Neural progenitor cell (in vitro differentiated cells): ENCODE results near the gene PREPL. TPM values are rescaled to one million over a fixed set of nuclear protein-coding genes. Genes with fewer than 3 reads are reported as not detected.

Source experiments
- DNase-seq: peaks from one replicate; pipeline ENCODE4 v3.0.0-alpha.2; 2016; ENCODE audit warnings: low spot score
- H2AFZ ChIP-seq: fragments of 200-600 bp; sonication (generic); replicated peaks from 2 replicates; pipeline ENCODE4 v1.6.1; 2016; ENCODE audit warnings: antibody characterized with exemption
- H3F3A ChIP-seq: fragments of 200-600 bp; sonication (generic); 2 replicates; pipeline ENCODE4 v1.6.1; 2016; ENCODE audit warnings: antibody characterized with exemption, low read depth
- H3K27ac ChIP-seq: fragments of 200-600 bp; sonication (generic); 2 replicates; pipeline ENCODE4 v1.5.1; 2016; ENCODE audit warnings: mild to moderate bottlenecking
- H3K27me3 ChIP-seq: fragments of 200-600 bp; sonication (generic); 2 replicates; pipeline ENCODE4 v1.6.1; 2016; ENCODE audit warnings: mild to moderate bottlenecking, moderate library complexity
- H3K36me3 ChIP-seq: fragments of 200-600 bp; sonication (generic); 2 replicates; pipeline ENCODE4 v1.5.1; 2016
- H3K4me1 ChIP-seq: fragments of 200-600 bp; sonication (generic); 2 replicates; pipeline ENCODE4 v1.6.1; 2016; ENCODE audit warnings: mixed run types
- H3K4me2 ChIP-seq: fragments of 200-600 bp; sonication (generic); 2 replicates; pipeline ENCODE4 v1.6.1; 2016
- H3K4me3 ChIP-seq: fragments of 200-600 bp; sonication (generic); 2 replicates; pipeline ENCODE4 v1.5.1; 2016
- H3K79me2 ChIP-seq: fragments of 200-600 bp; sonication (generic); 2 replicates; pipeline ENCODE4 v1.6.1; 2016; ENCODE audit warnings: low read depth
- H3K9ac ChIP-seq: fragments of 200-600 bp; sonication (generic); 2 replicates; pipeline ENCODE4 v1.6.1; 2016
- H3K9me3 ChIP-seq: fragments of 200-600 bp; sonication (generic); 2 replicates; pipeline ENCODE4 v1.5.1; 2016; ENCODE audit warnings: low read depth
- H4K20me1 ChIP-seq: fragments of 200-600 bp; sonication (generic); 2 replicates; pipeline ENCODE4 v1.6.1; 2016; ENCODE audit warnings: low read depth
- H3K27ac Mint-ChIP-seq: 3 replicates; pipeline ENCODE4 v1.8.0; 2021; ENCODE audit warnings: mixed read lengths
- H3K27me3 Mint-ChIP-seq: 2 replicates; pipeline ENCODE4 v1.8.0; 2022; ENCODE audit warnings: low read depth, mild to moderate bottlenecking, inconsistent platforms, moderate library complexity, mixed read lengths; ENCODE audit not compliant: insufficient read depth
- H3K36me3 Mint-ChIP-seq: 3 replicates; pipeline ENCODE4 v1.8.0; 2021; ENCODE audit warnings: mixed read lengths
- H3K4me1 Mint-ChIP-seq: 3 replicates; pipeline ENCODE4 v1.8.0; 2021; ENCODE audit warnings: mixed read lengths
- H3K4me3 Mint-ChIP-seq: 3 replicates; pipeline ENCODE4 v1.8.0; 2021; ENCODE audit warnings: mild to moderate bottlenecking, moderate library complexity, mixed read lengths
- H3K9me3 Mint-ChIP-seq: 3 replicates; pipeline ENCODE4 v1.8.0; 2020; ENCODE audit warnings: mixed read lengths
- CTCF ChIP-seq: fragments of 200-600 bp; sonication (generic); IDR thresholded peaks from 2 replicates; pipeline ENCODE4 v1.5.1; 2017; ENCODE audit warnings: antibody characterized with exemption, mild to moderate bottlenecking
- EZH2 ChIP-seq: fragments of 200-600 bp; sonication (generic); IDR thresholded peaks from 2 replicates; pipeline ENCODE4 v1.6.1; 2017; ENCODE audit warnings: antibody characterized with exemption, mild to moderate bottlenecking, moderate library complexity
- EZH2phosphoT487 ChIP-seq: fragments of 200-600 bp; sonication (generic); IDR thresholded peaks from 2 replicates; pipeline ENCODE4 v1.6.1; 2017; ENCODE audit warnings: antibody characterized with exemption
- total RNA-seq: library from RNA; depleted of rRNA; stranded (reverse); fragments of >200 nt; gene quantifications from 2 replicates; pipeline ENCODE4 v1.2.3, GENCODE V29; 2015; ENCODE audit warnings: low replicate concordance

Gene PREPL
- total RNA-seq, 1 donor from 2014 or later: 90.8 TPM

- H3K36me3 Mint-ChIP-seq: peaks cover 29% of the 10 kb centered on the region
Observed at GRCh38 chr2:44329343-44329742, 32.0 kb downstream of the PREPL start.

GRCh38 chr2:44328750-44329149 lies 32.5 kb downstream of the PREPL start:
- H4K20me1 ChIP-seq: no peaks in the 10 kb centered on the region
- Mint-ChIP-seq H3K27me3 (no peaks in the 10 kb centered on the region), H3K4me3 (no peak overlapping the region), H3K9me3 (no peaks in the 10 kb centered on the region), H3K27ac (no peak overlapping the region), H3K4me1 (peaks cover 12% of the 10 kb centered on the region), H3K36me3 (peaks cover 27% of the 10 kb centered on the region)
- DNase-seq: no peak
- no peaks in the 10 kb centered on the region for H3K27me3 ChIP-seq
- H3K9me3 ChIP-seq: no peaks in the 10 kb centered on the region
- no peak overlapping the region for H3K27ac ChIP-seq
- peaks cover 24% of the 10 kb centered on the region for H3K4me1 ChIP-seq
- H3K4me2 ChIP-seq: no peak overlapping the region
- H3F3A ChIP-seq: peaks cover 12% of the 10 kb centered on the region
- no peak overlapping the region for H2AFZ ChIP-seq
- H3K36me3 ChIP-seq: peaks cover 8% of the 10 kb centered on the region
- TF ChIP-seq EZH2phosphoT487 (no peak), CTCF (no peak), EZH2 (no peak)
- no peak overlapping the region for H3K4me3 ChIP-seq
- H3K9ac ChIP-seq: no peak overlapping the region
- H3K79me2 ChIP-seq: no peaks in the 10 kb centered on the region

More at GRCh38 chr2:44329343-44329742, 32.0 kb downstream of the PREPL start:
- H3K36me3 ChIP-seq: peaks cover 3% of the 10 kb centered on the region
- H3K9ac ChIP-seq: no peak overlapping the region
- Mint-ChIP-seq H3K4me1 (peaks cover 12% of the 10 kb centered on the region), H3K27ac (no peak overlapping the region), H3K4me3 (no peak overlapping the region), H3K9me3 (no peaks in the 10 kb centered on the region), H3K27me3 (no peaks in the 10 kb centered on the region)
- no peaks in the 10 kb centered on the region for H3K9me3 ChIP-seq
- DNase-seq: no peak
- TF ChIP-seq EZH2phosphoT487 (no peak), CTCF (no peak), EZH2 (no peak)
- H4K20me1 ChIP-seq: no peaks in the 10 kb centered on the region
- peak overlapping the region; percentile 43 for H3K4me2 ChIP-seq
- peaks cover 12% of the 10 kb centered on the region for H3F3A ChIP-seq
- peaks cover 29% of the 10 kb centered on the region for H3K4me1 ChIP-seq
- no peak overlapping the region for H3K4me3 ChIP-seq
- no peaks in the 10 kb centered on the region for H3K79me2 ChIP-seq
- H3K27me3 ChIP-seq: no peaks in the 10 kb centered on the region
- no peak overlapping the region for H3K27ac ChIP-seq
- no peak overlapping the region for H2AFZ ChIP-seq

GRCh38 chr2:44326548-44327264 lies 34.6 kb downstream of the PREPL start:
- H3F3A ChIP-seq: peaks cover 8% of the 10 kb centered on the region
- H3K79me2 ChIP-seq: no peaks in the 10 kb centered on the region
- DNase-seq: no peak
- no peaks in the 10 kb centered on the region for H4K20me1 ChIP-seq
- no peak overlapping the region for H2AFZ ChIP-seq
- Mint-ChIP-seq H3K9me3 (no peaks in the 10 kb centered on the region), H3K36me3 (peaks cover 36% of the 10 kb centered on the region), H3K4me1 (peaks cover 9% of the 10 kb centered on the region), H3K27me3 (no peaks in the 10 kb centered on the region), H3K4me3 (no peak overlapping the region), H3K27ac (no peak overlapping the region)
- no peak overlapping the region for H3K4me2 ChIP-seq
- H3K36me3 ChIP-seq: peaks cover 8% of the 10 kb centered on the region
- H3K27me3 ChIP-seq: no peaks in the 10 kb centered on the region
- H3K4me3 ChIP-seq: no peak overlapping the region
- no peak overlapping the region for H3K9ac ChIP-seq
- no peaks in the 10 kb centered on the region for H3K9me3 ChIP-seq
- no peak for TF ChIP-seq CTCF
- no peak for TF ChIP-seq EZH2phosphoT487
- no peak for TF ChIP-seq EZH2
- no peak overlapping the region for H3K27ac ChIP-seq
- peaks cover 14% of the 10 kb centered on the region for H3K4me1 ChIP-seq
